Duodenal mucosa (tissue), 2 donors: Measurements from ENCODE around the gene ZSCAN12.
"Not testable (repeated sequence)": the region's sequence is repeated elsewhere in the genome, so short reads cannot be mapped to it uniquely, and the experiment has no call there.

Experiments used
- H3K27ac ChIP-seq: one replicate; pipeline ENCODE4 v1.7.0; 2013; ENCODE audit warnings: low read depth, low read length
- H3K27me3 ChIP-seq, 2 donors: one replicate each; pipeline ENCODE4 v1.7.0; 2013; ENCODE audit warnings: low read length in 2 of 2, control low read depth in 1 of 2; ENCODE audit not compliant: insufficient read depth in 2 of 2, control insufficient read depth in 1 of 2
- H3K36me3 ChIP-seq, 2 donors: one replicate each; pipeline ENCODE4 v1.7.0; 2013; ENCODE audit warnings: low read length in 2 of 2, control low read depth in 1 of 2; ENCODE audit not compliant: insufficient read depth in 2 of 2, control insufficient read depth in 1 of 2
- H3K4me1 ChIP-seq, 2 donors: one replicate each; pipeline ENCODE4 v1.7.0; 2013; ENCODE audit warnings: low read length in 2 of 2, control low read depth in 1 of 2; ENCODE audit not compliant: insufficient read depth in 2 of 2, control insufficient read depth in 1 of 2
- H3K4me3 ChIP-seq, 2 donors: one replicate each; pipeline ENCODE4 v1.7.0; 2013; ENCODE audit warnings: low read length in 2 of 2, low read depth in 1 of 2
- H3K9ac ChIP-seq, 2 donors: one replicate each; pipeline ENCODE4 v1.7.0; 2013; ENCODE audit warnings: low read length in 2 of 2, low read depth in 1 of 2
- H3K9me3 ChIP-seq, 2 donors: one replicate each; pipeline ENCODE4 v1.7.0; 2013; ENCODE audit warnings: low read length in 2 of 2, control low read depth in 1 of 2; ENCODE audit not compliant: control insufficient read depth in 1 of 2

The ZSCAN12 gene

GRCh38 chr6:28399350-28400121 lies at the start of gene ZSCAN12:
Gene ZSCAN12 (minus strand): TSS chr6:28399747. CDS start chr6:28398405, 1,342 bp downstream.
- no peaks in the 10 kb centered on the region for H3K36me3 ChIP-seq
- peak within 1 kb of the TSS; percentile 65 to 95 for H3K9ac ChIP-seq
- no peaks in the 10 kb centered on the region for H3K9me3 ChIP-seq
- peak within 1 kb of the TSS; percentile 88 to 96 for H3K4me3 ChIP-seq
- H3K27ac ChIP-seq = no peak within 1 kb of the TSS
- H3K4me1 ChIP-seq = peaks cover 4 to 10% of the 10 kb centered on the region in 2 donors
- H3K27me3 ChIP-seq = peaks cover 0 to 2% of the 10 kb centered on the region in 2 donors

GRCh38 chr6:28449056-28449455 lies 49.5 kb upstream of the ZSCAN12 start:
- no peaks in the 10 kb centered on the region for H3K4me1 ChIP-seq
- H3K27me3 ChIP-seq = peaks cover 14 to 15% of the 10 kb centered on the region in 2 donors
- H3K4me3 ChIP-seq = no peak overlapping the region
- no peak overlapping the region for H3K9ac ChIP-seq
- no peaks in the 10 kb centered on the region for H3K36me3 ChIP-seq
- peaks cover 3 to 8% of the 10 kb centered on the region in 2 donors for H3K9me3 ChIP-seq
- H3K27ac ChIP-seq = no peak overlapping the region

GRCh38 chr6:28447512-28447906 lies 48.0 kb upstream of the ZSCAN12 start:
- not testable (repeated sequence) for H3K4me3 ChIP-seq, H3K9ac ChIP-seq, H3K36me3 ChIP-seq, H3K27ac ChIP-seq, H3K9me3 ChIP-seq, H3K4me1 ChIP-seq
- peaks cover 14 to 15% of the 10 kb centered on the region in 2 donors for H3K27me3 ChIP-seq

- no peak overlapping the region for H3K4me3 ChIP-seq
- H3K36me3 ChIP-seq = no peaks in the 10 kb centered on the region
- no peak overlapping the region for H3K27ac ChIP-seq
- H3K9me3 ChIP-seq = peaks cover 3 to 9% of the 10 kb centered on the region in 2 donors
- no peak overlapping the region for H3K9ac ChIP-seq
- no peaks in the 10 kb centered on the region for H3K4me1 ChIP-seq
- H3K27me3 ChIP-seq = peaks cover 14 to 15% of the 10 kb centered on the region in 2 donors
Measured at GRCh38 chr6:28446818-28447511, 47.4 kb upstream of the ZSCAN12 start.

- not testable (repeated sequence) for H3K4me1 ChIP-seq, H3K9ac ChIP-seq, H3K4me3 ChIP-seq, H3K27ac ChIP-seq, H3K9me3 ChIP-seq, H3K36me3 ChIP-seq
- H3K27me3 ChIP-seq = peaks cover 14 to 15% of the 10 kb centered on the region in 2 donors
Measured at GRCh38 chr6:28444759-28445158, 45.2 kb upstream of the ZSCAN12 start.

- H3K27ac ChIP-seq = no peak within 1 kb of the TSS
- no peaks in the 10 kb centered on the region for H3K36me3 ChIP-seq
- peak within 1 kb of the TSS; percentile 68 to 72 for H3K4me3 ChIP-seq
- peak within 1 kb of the TSS in 1 of 2 donors; percentile 18 for H3K9ac ChIP-seq
- peaks cover 3 to 9% of the 10 kb centered on the region in 2 donors for H3K9me3 ChIP-seq
- peaks cover 14 to 15% of the 10 kb centered on the region in 2 donors for H3K27me3 ChIP-seq
- no peaks in the 10 kb centered on the region for H3K4me1 ChIP-seq
Measured at GRCh38 chr6:28443112-28443773, 43.7 kb upstream of the ZSCAN12 start, which contains the start of gene ZSCAN23. Gene ZSCAN23 (minus strand): TSS chr6:28443491. CDS start chr6:28436266, 7,225 bp downstream.

GRCh38 chr6:28442586-28442985 lies 43.0 kb upstream of the ZSCAN12 start:
- Histone ChIP-seq H3K9me3 (peaks cover 3 to 9% of the 10 kb centered on the region in 2 donors), H3K27ac (no peak overlapping the region), H3K36me3 (no peaks in the 10 kb centered on the region), H3K27me3 (peaks cover 14 to 15% of the 10 kb centered on the region in 2 donors), H3K9ac (no peak overlapping the region), H3K4me3 (peak overlapping the region; percentile 68 to 72), H3K4me1 (no peaks in the 10 kb centered on the region)

- Histone ChIP-seq H3K4me1 (no peaks in the 10 kb centered on the region), H3K27ac (no peak overlapping the region), H3K36me3 (no peaks in the 10 kb centered on the region), H3K27me3 (no peaks in the 10 kb centered on the region), H3K9ac (no peak overlapping the region), H3K4me3 (no peak overlapping the region), H3K9me3 (no peaks in the 10 kb centered on the region)
Measured at GRCh38 chr6:28436404-28436803, 36.9 kb upstream of the ZSCAN12 start.

- Histone ChIP-seq H3K4me1 (no peaks in the 10 kb centered on the region), H3K27me3 (no peaks in the 10 kb centered on the region), H3K9ac (no peak overlapping the region), H3K9me3 (no peaks in the 10 kb centered on the region), H3K27ac (no peak overlapping the region), H3K36me3 (no peaks in the 10 kb centered on the region), H3K4me3 (no peak overlapping the region)
Measured at GRCh38 chr6:28433119-28433518, 33.6 kb upstream of the ZSCAN12 start.

GRCh38 chr6:28429781-28430180 lies 30.2 kb upstream of the ZSCAN12 start:
- H3K4me1 ChIP-seq = no peaks in the 10 kb centered on the region
- no peak overlapping the region for H3K9ac ChIP-seq
- H3K36me3 ChIP-seq = no peaks in the 10 kb centered on the region
- no peaks in the 10 kb centered on the region for H3K27me3 ChIP-seq
- no peak overlapping the region for H3K27ac ChIP-seq
- no peaks in the 10 kb centered on the region for H3K9me3 ChIP-seq
- H3K4me3 ChIP-seq = no peak overlapping the region
